HG02852 (cell line): ENCODE measurements around the gene TTC16.

Source experiments
- ATAC-seq: cut with Tn5 transposase; IDR thresholded peaks from one replicate; pipeline ENCODE4 v1.9.1; 2021; ENCODE audit warnings: mild to moderate bottlenecking, moderate library complexity; ENCODE audit not compliant: unreplicated experiment

TTC16 gene

DNA sequence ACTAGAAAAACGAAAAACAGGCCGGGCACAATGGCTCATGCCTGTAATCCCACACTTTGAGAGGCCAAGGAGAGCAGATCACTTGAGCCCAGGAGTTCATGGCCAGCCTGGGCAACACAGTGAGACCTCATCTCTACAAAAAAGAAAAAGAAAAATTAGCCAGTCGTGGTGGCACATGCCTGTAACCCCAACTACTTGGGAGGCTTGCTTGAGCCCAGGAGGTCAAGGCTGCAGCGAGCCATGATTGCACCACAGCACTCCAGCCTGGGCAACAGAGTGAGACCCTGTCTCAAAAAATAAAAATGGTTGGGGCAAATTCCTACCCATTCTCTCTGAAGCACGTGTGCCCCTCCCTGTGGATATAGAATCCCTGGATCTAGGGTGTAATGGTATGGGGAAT lies 17.5 kb upstream of the TTC16 start:
- ATAC-seq: no peak

DNA sequence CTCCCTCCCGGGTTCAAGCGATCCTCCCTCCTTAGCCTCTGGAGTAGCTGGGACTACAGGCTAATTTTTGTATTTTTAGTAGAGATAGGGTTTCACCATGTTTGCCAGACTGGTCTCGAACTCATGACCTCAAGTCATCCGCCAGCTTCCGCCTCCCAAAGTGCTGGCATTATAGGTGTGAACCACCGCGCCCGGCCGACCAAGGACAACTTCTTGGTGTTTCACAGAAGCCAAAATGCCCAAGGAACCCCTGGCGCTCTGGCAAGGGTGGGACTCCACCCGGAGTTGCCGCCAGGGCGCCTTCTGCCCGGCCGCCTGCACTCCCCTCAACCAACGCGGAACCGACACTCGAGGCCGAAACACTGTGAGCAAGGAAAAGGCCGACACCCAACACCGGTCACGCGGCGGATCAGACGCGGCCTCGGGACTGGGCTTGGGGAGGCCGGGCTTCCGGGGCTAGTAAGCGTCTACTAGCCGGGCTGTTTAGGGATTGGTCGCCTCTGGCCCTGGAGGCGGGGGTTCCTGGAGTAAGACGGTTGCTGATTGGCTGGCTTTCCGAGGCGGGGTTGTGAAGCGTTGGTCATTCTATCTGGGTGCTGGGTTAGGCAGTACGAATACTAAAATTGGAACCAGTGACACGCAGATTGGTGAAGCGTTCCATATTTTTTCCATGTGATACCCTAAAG lies 16.8 kb upstream of the TTC16 start:
- ATAC-seq: peak; percentile 91

DNA sequence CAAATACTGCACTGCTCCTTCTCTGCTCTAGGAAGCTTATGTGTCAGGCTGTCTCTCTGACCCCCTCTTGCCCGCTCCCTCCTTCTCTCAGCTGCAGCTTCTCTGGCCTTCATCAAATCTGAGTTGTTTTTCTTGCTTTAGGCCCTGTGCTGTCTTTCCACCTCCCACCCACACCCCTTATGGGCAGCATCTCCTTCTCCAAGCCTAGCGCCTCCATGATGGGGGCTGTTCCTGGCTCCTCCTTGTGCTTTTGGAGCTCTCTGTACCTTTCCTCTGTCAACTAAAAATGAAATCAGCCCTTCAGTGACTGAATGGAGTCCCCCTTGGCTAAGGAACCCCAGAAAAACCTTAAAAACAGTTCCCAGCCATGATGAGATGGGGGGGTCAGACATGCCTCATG lies 15.7 kb upstream of the TTC16 start:
- no peak for ATAC-seq

DNA sequence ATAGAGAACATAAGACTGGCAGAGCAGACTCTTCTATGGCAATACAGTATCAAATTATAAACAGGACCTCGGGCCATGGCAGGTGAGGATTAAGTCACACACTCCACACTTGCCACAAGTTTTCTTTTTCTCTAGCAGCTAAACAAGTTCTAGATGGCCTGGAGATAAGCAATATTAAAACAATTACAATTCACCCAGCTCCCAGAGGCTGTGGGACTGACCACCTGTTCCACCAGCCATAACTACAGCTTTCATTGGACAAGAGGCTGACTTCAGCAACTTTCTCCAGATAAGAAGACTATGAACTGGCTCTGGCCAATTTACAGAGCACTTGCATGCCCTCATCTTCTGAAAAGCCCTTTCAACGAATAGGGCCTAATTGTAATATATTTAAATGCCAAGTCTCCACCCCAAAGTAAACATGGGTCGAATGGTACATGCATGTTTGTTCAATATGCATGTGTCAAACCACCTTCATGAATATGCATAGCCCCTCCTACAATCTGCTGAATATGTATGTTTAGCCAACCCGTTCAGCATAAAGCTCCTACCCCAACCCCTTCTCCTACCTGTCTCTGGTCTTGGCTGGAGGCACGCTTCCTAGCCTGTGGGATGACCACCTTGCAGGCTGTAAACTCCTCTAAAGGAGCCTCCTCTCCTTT lies 15.2 kb upstream of the TTC16 start:
- no peak for ATAC-seq

DNA sequence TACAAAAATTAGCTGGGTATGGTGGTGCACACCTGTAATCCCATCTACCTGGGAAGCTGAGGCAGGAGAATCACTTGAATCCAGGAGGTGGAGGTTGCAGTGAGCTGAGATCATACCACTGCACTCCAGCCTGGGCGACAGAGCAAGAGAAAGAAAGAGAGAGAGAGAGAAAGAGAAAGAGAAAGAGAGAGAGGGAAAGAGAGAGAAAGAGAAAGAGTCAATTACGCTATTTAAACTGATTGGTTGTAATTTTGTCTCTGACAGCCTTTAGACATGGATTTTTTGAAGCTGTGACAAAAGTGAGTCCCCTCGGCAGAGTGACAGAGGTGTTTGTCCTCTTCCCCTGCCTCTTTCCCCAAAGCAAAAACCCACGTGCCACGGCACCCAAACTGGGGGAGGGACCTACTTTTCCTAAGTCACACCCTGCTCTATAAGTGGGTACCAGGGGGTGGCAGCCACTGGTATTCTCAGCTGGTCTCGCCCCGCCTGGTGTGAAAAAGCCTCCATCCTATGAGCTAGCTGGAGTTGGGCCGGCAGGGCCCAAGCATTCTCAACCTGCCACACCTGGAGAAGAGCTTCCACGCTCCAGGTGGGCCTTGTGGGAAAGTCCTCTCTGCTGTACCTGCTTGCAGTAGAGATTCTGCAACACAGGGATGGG lies 12.5 kb upstream of the TTC16 start:
- no peak for ATAC-seq

DNA sequence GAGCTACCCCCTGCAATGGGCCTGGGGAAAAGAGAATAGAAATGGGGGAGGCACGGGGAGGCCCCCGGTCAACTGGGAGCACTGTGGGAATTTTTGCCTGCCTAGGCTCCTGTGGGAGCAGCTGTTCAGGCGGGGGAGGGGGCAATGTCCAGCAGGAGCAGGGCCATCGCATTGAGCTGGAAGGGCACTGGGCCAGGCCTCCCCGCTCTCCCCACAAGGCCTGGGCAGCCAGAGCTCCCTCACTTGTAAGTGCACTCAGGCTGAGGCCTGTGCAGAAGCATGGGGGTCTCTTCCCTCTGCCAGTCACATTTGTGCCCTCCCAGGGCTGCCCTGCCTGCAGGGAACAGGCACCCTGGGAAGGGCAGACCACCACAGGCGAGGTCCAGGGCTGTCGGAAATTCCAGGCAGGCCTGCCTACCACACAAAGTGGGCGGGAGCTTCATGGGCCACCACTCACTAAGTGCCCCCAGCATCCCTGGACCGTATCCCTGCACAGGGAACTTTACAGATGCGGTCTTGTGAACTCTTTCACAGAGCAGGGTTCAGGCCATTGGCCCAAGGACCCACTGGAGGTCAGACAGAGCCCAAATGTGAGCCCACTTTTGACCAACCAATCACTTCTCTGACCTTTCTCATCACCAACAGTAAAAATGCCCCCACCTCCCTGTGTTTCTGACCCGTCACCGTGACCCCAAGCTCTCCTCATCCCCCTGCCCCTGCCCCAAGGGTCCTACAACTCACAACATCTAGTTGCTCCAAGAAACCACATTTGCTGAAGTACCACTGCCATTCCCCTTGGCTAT lies 10.1 kb upstream of the TTC16 start:
- ATAC-seq: no peak

DNA sequence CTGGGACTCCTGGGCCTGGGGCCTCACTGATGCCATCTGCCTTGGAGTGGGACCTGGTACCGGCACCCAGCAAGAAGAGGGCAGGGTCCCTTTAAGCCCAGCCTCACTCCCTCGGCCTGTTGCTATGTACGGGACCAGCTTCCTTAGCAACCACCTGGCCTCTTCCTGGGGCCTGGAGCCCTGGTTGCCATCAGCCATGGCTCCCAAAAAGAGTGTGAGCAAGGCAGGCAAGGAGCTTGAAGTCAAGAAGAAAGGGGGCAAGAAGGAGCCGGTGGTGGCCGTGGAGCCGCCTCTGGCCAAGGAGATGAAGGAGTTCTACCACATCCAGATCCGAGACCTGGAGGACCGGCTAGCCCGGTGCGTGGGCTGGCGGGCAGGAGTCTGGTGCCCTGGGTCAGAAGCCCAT lies 9.0 kb upstream of the TTC16 start, which contains the start of gene CFAP157:
TSS of gene CFAP157 (plus strand) at position 153 of the 406 bp plus-strand sequence. CDS start at position 197, 44 bp downstream.
- ATAC-seq: no peak

DNA sequence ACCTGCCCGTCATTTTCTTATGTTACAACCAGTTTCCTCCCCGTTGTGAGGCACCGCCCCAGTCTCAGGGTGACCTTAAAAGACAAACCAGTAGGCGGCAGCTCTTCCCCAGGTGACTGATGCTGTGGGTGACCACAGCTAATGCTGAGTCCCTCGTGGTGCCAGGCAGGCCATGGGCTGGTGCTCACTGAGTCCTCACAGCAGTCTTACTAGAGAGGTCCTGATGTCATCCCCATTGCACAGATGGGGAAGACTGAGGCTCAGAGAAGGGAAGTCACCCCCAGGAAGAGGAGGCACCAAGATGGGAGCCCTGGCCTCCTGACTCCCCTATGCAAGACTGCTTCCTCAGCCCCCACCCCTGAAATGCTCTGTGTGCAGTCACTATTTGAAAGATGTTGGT lies 8.1 kb upstream of the TTC16 start:
- ATAC-seq: no peak

DNA sequence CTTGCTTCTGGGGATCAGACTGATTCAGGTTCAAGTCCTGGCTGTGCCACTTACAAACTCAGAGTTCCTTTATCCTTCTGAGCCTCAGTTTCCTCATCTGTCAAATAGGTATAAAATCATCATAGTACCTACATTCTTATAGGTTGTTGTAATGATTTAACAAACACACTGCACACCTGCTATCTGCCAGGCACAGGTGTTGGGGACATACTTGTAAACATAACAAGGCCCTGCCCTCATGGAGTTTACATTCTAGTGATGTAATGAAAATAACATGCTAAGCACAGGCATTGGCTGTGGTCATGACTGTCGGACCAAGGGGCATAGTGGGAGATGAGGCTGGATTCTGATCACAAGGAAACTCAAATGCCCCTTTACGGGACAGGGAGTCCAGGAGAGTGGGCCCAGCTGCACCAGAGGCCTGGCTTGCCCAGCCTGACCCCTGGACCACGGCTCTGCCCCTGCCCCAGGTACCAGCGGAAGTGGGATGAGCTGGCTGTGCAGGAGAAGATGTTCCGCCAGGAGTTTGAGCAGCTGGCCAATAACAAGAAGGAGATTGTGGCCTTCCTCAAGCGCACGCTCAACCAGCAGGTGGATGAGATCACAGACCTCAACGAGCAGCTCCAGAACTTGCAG lies 6.8 kb upstream of the TTC16 start:
- no peak for ATAC-seq

DNA sequence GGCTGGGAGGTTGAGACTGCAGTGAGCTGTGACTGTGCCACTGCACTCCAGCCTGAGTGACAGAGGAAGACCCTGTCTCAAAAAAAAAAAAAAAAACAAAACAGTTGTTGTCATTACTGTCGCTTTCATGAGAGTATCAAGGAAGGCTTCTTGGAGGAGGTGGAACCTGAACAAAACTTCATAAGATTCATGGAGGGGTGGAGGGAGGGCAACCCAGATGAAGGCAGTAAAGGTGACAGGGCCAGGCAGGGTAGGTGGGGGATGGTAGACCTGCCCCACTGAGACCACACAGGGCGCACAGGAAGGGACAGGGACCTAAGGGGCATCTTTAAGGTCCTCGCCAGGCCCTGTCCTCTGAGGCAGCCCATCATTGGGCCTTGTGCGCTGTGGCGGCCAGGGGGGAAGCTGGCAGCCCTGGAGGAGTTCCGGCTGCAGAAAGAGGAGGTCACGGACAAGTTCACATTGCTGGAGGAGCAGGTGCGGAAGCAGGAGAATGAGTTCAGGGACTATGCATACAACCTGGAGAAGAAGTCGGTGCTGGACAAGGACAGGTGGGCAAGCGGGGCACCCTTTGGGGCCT lies 5.6 kb upstream of the TTC16 start:
- ATAC-seq: no peak

DNA sequence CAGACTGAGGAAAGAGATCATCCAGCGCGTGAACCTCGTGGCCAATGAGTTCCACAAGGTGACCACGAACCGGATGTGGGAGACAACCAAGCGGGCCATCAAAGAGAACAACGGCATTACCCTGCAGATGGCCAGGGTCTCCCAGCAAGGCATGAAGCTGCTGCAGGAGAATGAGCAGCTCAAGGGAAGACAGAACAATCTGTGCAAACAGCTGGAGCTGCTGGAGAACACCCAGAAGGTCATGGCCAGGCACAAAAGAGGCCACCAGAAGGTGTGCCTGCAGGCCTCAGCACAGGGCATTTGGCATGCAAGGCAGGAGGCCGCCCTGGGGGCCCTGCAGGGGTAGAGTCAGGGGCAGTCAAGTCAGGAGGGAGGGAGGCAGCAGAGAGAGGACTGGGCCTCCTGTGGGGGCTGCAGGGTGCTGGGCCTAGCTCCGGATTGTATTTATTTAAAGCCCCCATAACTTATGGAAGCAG lies 4.6 kb upstream of the TTC16 start:
- ATAC-seq: no peak

DNA sequence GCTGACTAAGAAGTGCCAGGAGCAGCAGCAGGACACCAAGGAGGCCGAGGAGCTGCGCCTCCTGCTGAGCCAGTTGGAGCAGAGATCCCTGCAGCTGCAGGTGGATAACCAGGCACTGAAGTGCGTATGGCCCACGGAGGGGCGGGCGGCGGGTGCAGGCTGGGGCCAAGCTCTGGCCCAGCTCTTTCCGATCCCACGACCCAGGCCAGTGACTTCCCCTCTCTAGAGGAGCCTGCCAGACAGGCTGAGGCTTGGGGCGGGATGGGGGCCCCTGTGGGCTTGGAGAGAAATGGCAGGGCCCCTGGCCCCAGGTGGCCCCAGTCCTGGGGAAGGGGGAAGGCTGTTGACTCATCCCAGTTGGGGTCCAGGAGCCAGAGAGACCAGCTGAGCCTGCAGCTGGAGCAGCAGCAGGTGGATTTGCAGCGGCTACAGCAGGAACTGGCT lies 4.0 kb upstream of the TTC16 start:
- ATAC-seq: no peak

DNA sequence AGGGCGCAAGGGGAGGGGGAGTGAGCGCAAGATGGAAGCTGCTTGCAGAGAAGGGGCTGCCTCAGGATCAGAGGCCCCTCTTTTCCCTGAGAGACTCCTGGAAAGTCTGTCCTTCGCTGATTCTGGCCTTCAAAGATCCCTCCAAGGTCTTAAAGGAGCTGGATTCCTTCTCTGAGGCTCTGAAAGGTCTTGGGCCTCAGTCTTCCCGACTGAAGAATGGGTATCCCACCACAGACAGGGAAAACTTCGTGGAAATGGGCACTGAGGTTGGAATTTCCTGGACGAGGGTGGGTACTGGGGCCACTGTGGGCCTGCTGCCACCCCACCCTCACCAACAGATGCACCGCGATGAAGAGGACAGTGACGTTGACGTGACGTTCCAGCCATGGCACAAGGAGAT lies 3.5 kb upstream of the TTC16 start:
- ATAC-seq: no peak

DNA sequence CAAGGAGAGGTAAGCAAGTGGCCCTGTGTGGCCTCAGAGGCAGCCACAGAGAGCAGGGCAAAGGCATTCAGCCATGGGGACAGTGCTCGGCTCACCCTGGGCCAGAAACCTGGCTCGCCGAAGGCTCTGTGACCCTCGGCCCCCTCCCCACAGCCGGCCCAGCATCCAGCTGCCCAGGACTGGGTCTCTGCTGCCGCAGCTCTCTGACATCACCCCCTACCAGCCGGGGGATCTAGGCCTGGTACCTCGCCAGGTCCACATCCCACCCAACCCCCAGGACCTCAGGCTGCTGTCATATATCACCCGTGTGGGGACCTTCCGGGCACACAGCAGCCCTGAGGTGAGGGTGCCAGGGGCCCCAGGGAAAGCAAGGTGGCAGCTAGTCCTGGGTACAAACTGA lies 3.0 kb upstream of the TTC16 start:
- no peak for ATAC-seq

DNA sequence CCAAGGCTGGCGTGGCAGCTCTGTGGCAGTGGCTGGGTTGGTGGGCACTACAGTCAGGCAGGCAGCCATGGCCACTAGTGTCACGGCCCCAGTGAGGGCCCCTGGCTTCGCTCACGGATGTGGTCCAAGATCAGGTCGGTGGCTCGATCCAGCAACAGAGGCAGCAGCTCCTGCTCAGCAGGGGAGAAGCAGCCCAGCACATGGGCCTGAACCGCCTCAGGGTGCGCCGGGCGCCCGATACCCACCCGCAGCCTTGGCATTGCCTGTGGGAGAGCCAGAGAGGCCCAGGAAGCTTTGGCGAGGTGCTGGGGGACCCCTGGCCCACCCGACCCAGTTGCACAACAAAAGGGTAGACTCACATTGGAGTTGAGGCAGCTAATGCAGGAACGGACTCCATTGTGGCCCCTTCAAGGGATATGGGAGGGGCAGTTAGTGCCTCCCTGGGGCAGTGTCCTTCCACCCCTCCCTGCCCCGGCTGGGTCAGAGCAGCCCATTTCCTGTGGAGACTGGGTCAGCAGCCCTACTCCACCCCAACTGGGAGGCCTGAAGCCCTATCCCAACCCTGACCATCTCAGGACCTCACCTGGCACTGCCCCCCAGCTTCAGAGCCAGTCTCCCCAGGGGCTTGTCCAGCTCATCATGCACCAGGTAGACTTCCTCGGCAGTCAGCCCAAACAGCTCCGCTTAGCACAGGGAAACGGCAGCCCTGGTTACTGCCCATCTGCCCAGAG lies 1.7 kb upstream of the TTC16 start:
- no peak for ATAC-seq

DNA sequence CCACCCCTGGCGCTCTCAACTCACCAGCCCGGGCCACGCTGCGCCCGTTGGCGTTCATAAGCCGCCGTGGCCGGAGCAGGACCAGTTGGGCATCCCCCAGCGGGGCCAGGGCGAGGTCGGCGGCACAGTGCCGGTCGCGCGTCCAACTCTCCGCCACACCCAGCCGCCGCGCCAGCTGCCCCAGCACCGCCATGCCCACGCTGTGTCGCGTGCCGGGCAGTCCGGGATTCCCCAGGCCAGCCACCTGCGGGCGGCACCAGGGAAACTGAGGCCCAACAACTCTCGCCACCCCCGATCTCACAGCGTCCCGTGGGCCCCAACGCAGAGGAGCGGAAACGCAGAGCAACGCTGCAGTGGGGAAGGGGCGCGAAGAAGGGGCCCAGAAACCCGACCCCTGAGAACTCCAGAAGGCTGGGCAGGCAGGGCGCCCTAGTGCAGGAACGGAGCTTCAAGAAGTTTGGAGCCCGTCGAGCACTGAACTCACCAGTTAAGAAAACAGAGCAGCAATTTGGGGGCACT lies 869 bp upstream of the TTC16 start:
- ATAC-seq: peak; percentile 13

DNA sequence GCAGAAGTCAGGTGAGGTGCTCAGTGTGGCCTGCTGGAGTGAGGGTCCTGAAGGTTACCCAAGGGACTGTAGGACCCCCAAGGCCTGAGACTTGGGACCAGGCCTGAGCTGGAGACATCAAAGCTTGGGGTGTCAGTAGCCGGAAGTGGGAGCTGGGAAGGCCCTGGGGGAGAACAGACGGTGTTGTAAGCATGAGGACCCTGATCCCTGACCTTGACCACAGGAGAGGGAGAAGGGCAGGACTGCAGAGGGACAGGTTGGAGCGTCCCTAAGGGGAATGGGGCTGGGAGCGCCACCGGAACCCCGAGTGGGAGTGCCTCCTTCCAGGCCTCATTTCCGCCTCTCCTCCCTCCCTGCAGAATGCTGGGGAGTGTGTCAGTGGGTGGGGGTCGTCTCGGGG lies 533 bp downstream of the TTC16 start:
- no peak for ATAC-seq

DNA sequence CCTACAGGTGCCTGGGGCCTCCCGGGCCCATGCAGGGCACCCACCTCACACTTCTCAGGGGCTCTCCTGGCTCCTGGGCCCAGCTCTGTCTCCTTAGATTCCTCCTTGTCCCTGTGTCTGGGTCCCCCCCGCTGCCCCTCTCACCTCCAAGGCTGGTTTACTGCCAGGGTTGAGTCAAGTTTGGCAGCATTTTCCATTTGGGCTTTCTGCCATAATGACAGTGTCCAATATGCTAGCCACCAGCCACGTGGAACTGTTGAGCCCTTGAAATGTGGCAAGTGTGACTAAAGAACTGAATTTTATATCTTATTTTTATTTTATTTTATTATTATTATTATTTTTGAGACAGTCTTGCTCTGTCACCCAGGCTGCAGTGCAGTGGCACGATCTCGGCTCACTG lies 1.9 kb downstream of the TTC16 start:
- ATAC-seq: no peak

DNA sequence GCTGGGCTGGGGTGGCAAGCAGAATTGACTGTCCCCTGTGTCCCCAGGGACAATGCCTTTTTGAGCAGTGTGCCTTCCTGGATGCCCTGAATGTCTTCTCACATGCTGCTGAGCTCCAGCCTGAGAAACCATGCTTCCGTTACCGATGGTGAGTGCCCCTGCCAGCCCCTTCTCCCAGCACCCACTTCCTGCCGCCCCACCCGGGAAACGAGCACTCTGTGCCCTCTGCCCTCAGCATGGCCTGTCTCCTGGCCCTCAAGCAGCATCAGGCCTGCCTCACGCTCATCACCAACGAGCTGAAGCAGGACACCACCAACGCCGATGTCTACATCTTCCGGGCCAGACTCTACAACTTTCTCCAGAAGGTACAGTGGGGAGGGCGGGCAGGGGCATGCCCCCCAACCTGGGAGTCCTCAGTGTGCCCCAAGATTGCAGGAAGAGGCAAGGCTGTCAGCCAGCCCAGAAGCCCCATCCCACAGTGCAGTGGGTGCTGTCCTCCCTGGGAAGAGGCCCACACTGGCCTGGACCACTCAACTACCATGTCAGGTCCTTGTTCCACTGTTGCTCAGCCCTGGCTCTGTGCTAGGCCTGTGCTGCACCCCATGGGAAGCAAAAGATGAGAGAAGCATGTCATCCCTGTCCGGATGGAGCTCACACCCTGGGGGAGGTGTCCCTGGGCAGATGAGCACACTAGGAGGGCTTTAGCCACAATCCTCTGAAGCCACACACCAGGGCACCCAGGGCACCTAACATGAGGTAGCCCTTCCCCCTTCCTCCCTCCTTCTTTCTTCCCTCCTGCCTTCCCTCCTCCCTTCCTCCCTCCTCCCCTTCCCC lies 4.4 kb downstream of the TTC16 start:
- ATAC-seq: no peak
